Measurements from ENCODE around the gene ADGRE3.

GRCh38 chr19:14659874-14660489 is 14.7 kb downstream of the ADGRE3 start:
- TF ChIP-seq ESRRA (CRISPR knock-in tag; IDR thresholded peaks at IDR 0.05; ENCODE audit: borderline replicate concordance) (no peak), CTCF (IDR thresholded peaks at IDR 0.05) (no peak), ATF1 (CRISPR knock-in tag; IDR thresholded peaks at IDR 0.05) (no peak)
